NOMO-1 (cell line): Measurements from ENCODE around the gene TMEM87A.
A peak's percentile ranks its signal among the peaks of the same experiment; 100 is the strongest.

Source experiments
- DNase-seq, 2 experiments: peaks; one replicate each; lab custom pipeline; 2025; ENCODE audit not compliant: unreplicated experiment in 2 of 2; lab: John Stamatoyannopoulos, UW

The TMEM87A gene

GRCh38 chr15:42166225-42166940 lies 106.8 kb downstream of the TMEM87A start:
- no peak for DNase-seq

GRCh38 chr15:42165106-42165505 lies 108.1 kb downstream of the TMEM87A start:
- peak in 1 of 2 experiments; percentile 5 for DNase-seq

- DNase-seq = no peak
Observed at GRCh38 chr15:42163947-42164550, 109.2 kb downstream of the TMEM87A start.

GRCh38 chr15:42163291-42163690 lies 109.9 kb downstream of the TMEM87A start:
- no peak for DNase-seq
